Smooth muscle cell (in vitro differentiated cells): Measurements from ENCODE around the gene COP1. TPM values are rescaled to one million over a fixed set of nuclear protein-coding genes. Genes with fewer than 3 reads are reported as not detected.

ENCODE experiments used
- DNase-seq: peaks from one replicate; lab custom pipeline; 2025; ENCODE audit not compliant: unreplicated experiment; lab: John Stamatoyannopoulos, UW
- H2AFZ ChIP-seq: fragments of 200-600 bp; sonication (generic); 2 replicates; pipeline ENCODE4 v1.6.0; 2016; ENCODE audit warnings: antibody characterized with exemption, low read depth, mild to moderate bottlenecking
- H3F3A ChIP-seq: fragments of 200-600 bp; sonication (generic); 2 replicates; pipeline ENCODE4 v1.6.0; 2017; ENCODE audit warnings: antibody characterized with exemption, low read depth
- H3K27ac ChIP-seq: fragments of 200-600 bp; sonication (generic); 2 replicates; pipeline ENCODE4 v1.5.1; 2016; ENCODE audit warnings: low read depth, mild to moderate bottlenecking
- H3K27me3 ChIP-seq: fragments of 200-600 bp; sonication (generic); 2 replicates; pipeline ENCODE4 v1.6.1; 2016; ENCODE audit warnings: low read depth, mild to moderate bottlenecking
- H3K36me3 ChIP-seq: fragments of 200-600 bp; sonication (generic); 2 replicates; pipeline ENCODE4 v1.5.1; 2016; ENCODE audit warnings: low read depth
- H3K4me1 ChIP-seq: fragments of 200-600 bp; sonication (generic); 2 replicates; pipeline ENCODE4 v1.5.1; 2016; ENCODE audit warnings: low read depth
- H3K4me2 ChIP-seq: fragments of 200-600 bp; sonication (generic); 2 replicates; pipeline ENCODE4 v1.6.0; 2016; ENCODE audit warnings: mild to moderate bottlenecking
- H3K4me3 ChIP-seq: fragments of 200-600 bp; sonication (generic); 2 replicates; pipeline ENCODE4 v1.5.1; 2016; ENCODE audit warnings: mild to moderate bottlenecking
- H3K79me2 ChIP-seq: fragments of 200-600 bp; sonication (generic); 2 replicates; pipeline ENCODE4 v1.6.0; 2016; ENCODE audit warnings: low read depth, mild to moderate bottlenecking
- H3K9ac ChIP-seq: fragments of 200-600 bp; sonication (generic); 2 replicates; pipeline ENCODE4 v1.6.0; 2016; ENCODE audit warnings: low read depth
- H3K9me3 ChIP-seq: fragments of 200-600 bp; sonication (generic); replicated peaks from 2 replicates; pipeline ENCODE4 v1.5.1; 2016; ENCODE audit warnings: low read depth
- H4K20me1 ChIP-seq: fragments of 200-600 bp; sonication (generic); 2 replicates; pipeline ENCODE4 v1.6.0; 2016; ENCODE audit warnings: low read depth
- WGBS: methylation state at CpG from one replicate; pipeline ENCODE4 v1.1.7; 2016; ENCODE audit warnings: low lambda C conversion rate; 5-methylcytosine and 5-hydroxymethylcytosine counted together
- polyA plus RNA-seq: library from polyadenylated mRNA; unstranded; fragments of >200 nt; fragmentation: Nextera tagmentation; extraction: Ambion mirVana; gene quantifications from 2 replicates; pipeline ENCODE4 v1.2.1, GENCODE V29; 2016
- total RNA-seq: library from RNA; depleted of rRNA; stranded (reverse); fragments of >200 nt; gene quantifications from 2 replicates; pipeline ENCODE4 v1.2.3, GENCODE V29; 2014
- TF ChIP-seq, protein P1 (sequence below): fragments of 200-600 bp; sonication (generic); IDR thresholded peaks from 2 replicates; pipeline ENCODE4 v1.5.1; 2017; ENCODE audit warnings: borderline replicate concordance, mild to moderate bottlenecking, antibody characterized with exemption; ENCODE audit not compliant: insufficient read depth, poor library complexity, severe bottlenecking

Gene COP1
- total and polyA plus RNA-seq, 2 experiments from 2014 or later = 44.8 to 68.2 TPM

DNA sequence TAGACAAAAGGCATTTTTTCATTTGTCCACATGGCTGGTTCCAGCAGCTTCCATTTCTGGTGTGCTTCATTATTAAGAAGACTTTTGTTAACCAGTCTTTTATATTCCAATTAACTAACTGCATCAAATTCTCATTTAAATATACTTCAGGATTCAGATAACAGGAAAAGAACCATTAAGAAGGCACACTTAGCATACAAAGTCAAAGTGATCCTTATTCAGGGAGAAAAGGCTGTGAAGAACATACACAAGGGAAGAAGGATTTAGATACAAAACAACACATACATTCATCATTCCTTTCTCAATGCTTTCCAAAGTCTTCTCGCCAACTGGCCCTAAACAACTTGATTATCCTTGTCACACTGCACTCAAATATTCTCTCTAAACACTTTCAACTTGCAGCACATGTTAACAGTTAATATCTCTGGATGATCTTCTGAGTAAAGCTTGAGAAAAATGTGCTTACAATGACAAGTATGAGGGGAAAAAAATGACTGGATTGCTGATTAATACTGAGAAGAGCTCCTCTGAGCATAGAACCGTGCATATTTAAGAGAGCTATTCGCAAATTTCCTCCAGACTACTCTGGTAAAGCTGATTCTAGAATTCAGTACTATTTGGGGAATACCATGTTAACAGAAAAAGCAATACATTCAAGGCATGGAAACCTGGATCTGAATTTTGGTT, 238.5 kb downstream of the COP1 start:
- Histone ChIP-seq H3K79me2 (no peaks in the 10 kb centered on the region), H4K20me1 (peaks cover 5% of the 10 kb centered on the region), H3K27ac (no peak overlapping the region), H3K36me3 (no peaks in the 10 kb centered on the region), H3K4me1 (no peaks in the 10 kb centered on the region), H3F3A (no peaks in the 10 kb centered on the region), H3K9ac (no peak overlapping the region), H3K4me2 (no peak overlapping the region), H3K4me3 (no peak overlapping the region), H2AFZ (no peak overlapping the region), H3K9me3 (no peaks in the 10 kb centered on the region), H3K27me3 (no peaks in the 10 kb centered on the region)
- TF ChIP-seq, protein P1, sequence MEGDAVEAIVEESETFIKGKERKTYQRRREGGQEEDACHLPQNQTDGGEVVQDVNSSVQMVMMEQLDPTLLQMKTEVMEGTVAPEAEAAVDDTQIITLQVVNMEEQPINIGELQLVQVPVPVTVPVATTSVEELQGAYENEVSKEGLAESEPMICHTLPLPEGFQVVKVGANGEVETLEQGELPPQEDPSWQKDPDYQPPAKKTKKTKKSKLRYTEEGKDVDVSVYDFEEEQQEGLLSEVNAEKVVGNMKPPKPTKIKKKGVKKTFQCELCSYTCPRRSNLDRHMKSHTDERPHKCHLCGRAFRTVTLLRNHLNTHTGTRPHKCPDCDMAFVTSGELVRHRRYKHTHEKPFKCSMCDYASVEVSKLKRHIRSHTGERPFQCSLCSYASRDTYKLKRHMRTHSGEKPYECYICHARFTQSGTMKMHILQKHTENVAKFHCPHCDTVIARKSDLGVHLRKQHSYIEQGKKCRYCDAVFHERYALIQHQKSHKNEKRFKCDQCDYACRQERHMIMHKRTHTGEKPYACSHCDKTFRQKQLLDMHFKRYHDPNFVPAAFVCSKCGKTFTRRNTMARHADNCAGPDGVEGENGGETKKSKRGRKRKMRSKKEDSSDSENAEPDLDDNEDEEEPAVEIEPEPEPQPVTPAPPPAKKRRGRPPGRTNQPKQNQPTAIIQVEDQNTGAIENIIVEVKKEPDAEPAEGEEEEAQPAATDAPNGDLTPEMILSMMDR = no peak
- 74% methylated on average over 3 of the region's 3 CpGs for WGBS
- no peak for DNase-seq

GRCh38 chr1:175963740-175964139, 243.3 kb downstream of the COP1 start:
- Histone ChIP-seq H3K9ac (no peak overlapping the region), H3K4me2 (no peak overlapping the region), H4K20me1 (peaks cover 1% of the 10 kb centered on the region), H3K4me1 (no peaks in the 10 kb centered on the region), H3F3A (no peaks in the 10 kb centered on the region), H3K4me3 (no peak overlapping the region), H3K36me3 (no peaks in the 10 kb centered on the region), H3K79me2 (no peaks in the 10 kb centered on the region), H3K9me3 (no peaks in the 10 kb centered on the region), H3K27ac (no peak overlapping the region), H2AFZ (no peak overlapping the region), H3K27me3 (no peaks in the 10 kb centered on the region)
- DNase-seq = no peak
- TF ChIP-seq, protein P1 = no peak
- 99% methylated on average over 2 of the region's 2 CpGs for WGBS

DNA sequence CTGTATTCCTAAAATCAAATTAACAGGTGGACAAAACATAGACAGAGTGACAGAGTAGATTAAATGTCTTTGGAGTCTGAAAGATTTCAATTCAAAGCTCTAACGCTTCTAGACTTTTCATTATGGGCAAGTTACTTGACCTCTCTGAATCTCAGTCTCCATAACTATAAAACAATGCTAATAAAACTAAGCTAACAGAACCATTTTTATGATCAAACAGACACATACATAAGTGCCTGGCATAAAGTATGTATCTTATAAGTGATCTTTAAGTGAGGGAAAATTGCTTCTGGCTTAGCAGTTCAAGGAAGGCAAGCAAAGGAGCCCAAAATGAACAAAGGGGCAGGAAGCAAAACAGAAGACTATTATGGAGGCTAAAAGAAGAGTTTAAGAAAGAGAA, 246.9 kb downstream of the COP1 start:
- TF ChIP-seq, protein P1 = no peak
- no peak overlapping the region for H3K4me3 ChIP-seq
- no peaks in the 10 kb centered on the region for H3K9me3 ChIP-seq
- no peak overlapping the region for H3K9ac ChIP-seq
- no peaks in the 10 kb centered on the region for H3K79me2 ChIP-seq
- no peaks in the 10 kb centered on the region for H3K4me1 ChIP-seq
- H3K27me3 ChIP-seq = no peaks in the 10 kb centered on the region
- H3K36me3 ChIP-seq = no peaks in the 10 kb centered on the region
- H3K4me2 ChIP-seq = no peak overlapping the region
- WGBS = 100% methylated on average over 1 of the region's 1 CpG
- H3K27ac ChIP-seq = no peak overlapping the region
- H3F3A ChIP-seq = no peaks in the 10 kb centered on the region
- DNase-seq = no peak
- no peak overlapping the region for H2AFZ ChIP-seq
- peaks cover 3% of the 10 kb centered on the region for H4K20me1 ChIP-seq

DNA sequence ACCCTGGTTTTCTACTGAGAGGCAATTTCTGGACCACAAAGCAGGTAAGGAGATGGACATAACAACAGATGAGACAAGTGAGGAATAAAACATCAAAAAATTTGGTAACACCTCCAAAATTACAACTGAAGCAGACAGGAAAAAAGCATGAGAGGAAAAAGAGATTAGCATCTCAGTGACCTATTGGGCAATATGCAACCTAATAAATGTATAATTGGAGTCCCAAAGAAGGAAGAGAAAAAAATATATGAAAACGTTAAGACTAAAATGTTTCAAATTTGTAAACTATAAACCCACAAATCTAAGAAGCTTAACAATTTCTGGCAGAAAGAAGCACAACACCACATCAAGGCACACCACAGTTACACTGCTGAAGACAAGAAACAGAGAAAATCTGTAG, 255.5 kb downstream of the COP1 start:
- H3K36me3 ChIP-seq = peaks cover 12% of the 10 kb centered on the region
- no peak overlapping the region for H3K4me3 ChIP-seq
- 0% methylated on average over 1 of the region's 1 CpG for WGBS
- H3K79me2 ChIP-seq = no peaks in the 10 kb centered on the region
- no peaks in the 10 kb centered on the region for H3K9me3 ChIP-seq
- peaks cover 4% of the 10 kb centered on the region for H4K20me1 ChIP-seq
- no peaks in the 10 kb centered on the region for H3K27me3 ChIP-seq
- H3K27ac ChIP-seq = no peak overlapping the region
- no peaks in the 10 kb centered on the region for H3F3A ChIP-seq
- H3K4me1 ChIP-seq = no peaks in the 10 kb centered on the region
- TF ChIP-seq, protein P1 = no peak
- H3K9ac ChIP-seq = no peak overlapping the region
- no peak for DNase-seq
- no peak overlapping the region for H3K4me2 ChIP-seq
- no peak overlapping the region for H2AFZ ChIP-seq
